Upper lobe of left lung (tissue), 6 donors: ENCODE measurements around the gene IFI44L. TPM values are rescaled to one million over a fixed set of nuclear protein-coding genes. Genes with fewer than 3 reads are reported as not detected.

Experiments used
- ATAC-seq, 2 donors: fragments of 200-7000 bp; cut with Tn5 transposase; one replicate each; pipeline ENCODE4 v1.9.1; 2022; ENCODE audit warnings: mild to moderate bottlenecking in 2 of 2, moderate library complexity in 2 of 2; ENCODE audit not compliant: low FRiP score in 2 of 2
- DNase-seq, 2 donors: peaks; one replicate each; pipeline ENCODE4 v3.0.0-alpha.2; 2019 to 2020
- H3K27ac ChIP-seq, 4 donors: fragments of 200-600 bp; sonication (generic); one replicate each; pipeline ENCODE4 v1.5.1; 2016 to 2019
- H3K27me3 ChIP-seq, 4 donors: fragments of 200-600 bp; sonication (generic); one replicate each; pipeline ENCODE4 v1.5.1; 2017 to 2019
- H3K36me3 ChIP-seq, 4 donors: fragments of 200-600 bp; sonication (generic); one replicate each; pipeline ENCODE4 v1.5.1; 2016 to 2019
- H3K4me1 ChIP-seq, 4 donors: fragments of 200-600 bp; sonication (generic); one replicate each; pipeline ENCODE4 v1.5.1; 2018 to 2019
- H3K4me3 ChIP-seq, 4 donors: fragments of 200-600 bp; sonication (generic); one replicate each; pipeline ENCODE4 v1.5.1; 2017 to 2019; ENCODE audit warnings: mild to moderate bottlenecking in 2 of 4, moderate library complexity in 1 of 4
- H3K9me3 ChIP-seq, 4 donors: fragments of 200-600 bp; sonication (generic); one replicate each; pipeline ENCODE4 v1.5.1; 2018 to 2019
- EP300 ChIP-seq, 4 donors: sonication (generic); formaldehyde crosslinking; IDR thresholded peaks; one replicate each; pipeline ENCODE4 v1.5.1; 2017; ENCODE audit warnings: antibody characterized with exemption in 4 of 4, control low read depth in 2 of 4
- POLR2A ChIP-seq, 4 donors: fragments of 450-650 bp; IDR thresholded peaks; one replicate each; pipeline ENCODE4 v1.5.1; 2016 to 2017; ENCODE audit warnings: antibody characterized with exemption in 4 of 4, mild to moderate bottlenecking in 2 of 4
- POLR2AphosphoS5 ChIP-seq, 2 donors: sonication (generic); formaldehyde crosslinking; IDR thresholded peaks; one replicate each; pipeline ENCODE4 v1.5.1; 2017; ENCODE audit warnings: antibody characterized with exemption in 2 of 2
- WGBS, 2 donors: methylation state at CpG; one replicate each; pipeline ENCODE4 v1.1.5; 2017 to 2018; 5-methylcytosine and 5-hydroxymethylcytosine counted together
- total RNA-seq, 6 donors: library from RNA; depleted of rRNA in 4 of 6; stranded (reverse); fragments of >200 nt in 4 of 6; gene quantifications; one replicate each; pipeline versions ENCODE4 v1.1.0 to v1.2.1, GENCODE V29; 2016 to 2021
- TF ChIP-seq, protein P1 (sequence below), 6 experiments: fragments of 450-650 bp in 4 of 6; fragments of 200-600 bp in 2 of 6; sonication (generic) in 2 of 6; IDR thresholded peaks; one replicate each; pipeline ENCODE4 v1.5.1; 2016 to 2019; ENCODE audit warnings: antibody characterized with exemption in 6 of 6
- donor health status: DM: no; HTN: no; CAD: no; lungs with moderate emphysema.
- donor health status: DM: no; HTN: yes; CAD: no; lungs with severe emphysema.

Gene IFI44L
- total RNA-seq, 6 donors from 2014 or later = 6.1 to 29.3 (median 18.3) TPM

- ATAC-seq = no peak
- 67 to 79% methylated on average over 17 of the region's 17 CpGs for WGBS, 2 donors
- Histone ChIP-seq H3K4me1 (peaks cover 7 to 26% (median 13%) of the 10 kb centered on the region in 4 donors), H3K4me3 (peak overlapping the region in 3 of 4 donors; percentile 37 to 54 (median 50)), H3K36me3 (peaks cover 0 to 13% (median 0%) of the 10 kb centered on the region in 4 donors), H3K27ac (peak overlapping the region in 3 of 4 donors; percentile 5 to 72 (median 57)), H3K27me3 (no peaks in the 10 kb centered on the region), H3K9me3 (no peaks in the 10 kb centered on the region)
- TF ChIP-seq, protein P1, sequence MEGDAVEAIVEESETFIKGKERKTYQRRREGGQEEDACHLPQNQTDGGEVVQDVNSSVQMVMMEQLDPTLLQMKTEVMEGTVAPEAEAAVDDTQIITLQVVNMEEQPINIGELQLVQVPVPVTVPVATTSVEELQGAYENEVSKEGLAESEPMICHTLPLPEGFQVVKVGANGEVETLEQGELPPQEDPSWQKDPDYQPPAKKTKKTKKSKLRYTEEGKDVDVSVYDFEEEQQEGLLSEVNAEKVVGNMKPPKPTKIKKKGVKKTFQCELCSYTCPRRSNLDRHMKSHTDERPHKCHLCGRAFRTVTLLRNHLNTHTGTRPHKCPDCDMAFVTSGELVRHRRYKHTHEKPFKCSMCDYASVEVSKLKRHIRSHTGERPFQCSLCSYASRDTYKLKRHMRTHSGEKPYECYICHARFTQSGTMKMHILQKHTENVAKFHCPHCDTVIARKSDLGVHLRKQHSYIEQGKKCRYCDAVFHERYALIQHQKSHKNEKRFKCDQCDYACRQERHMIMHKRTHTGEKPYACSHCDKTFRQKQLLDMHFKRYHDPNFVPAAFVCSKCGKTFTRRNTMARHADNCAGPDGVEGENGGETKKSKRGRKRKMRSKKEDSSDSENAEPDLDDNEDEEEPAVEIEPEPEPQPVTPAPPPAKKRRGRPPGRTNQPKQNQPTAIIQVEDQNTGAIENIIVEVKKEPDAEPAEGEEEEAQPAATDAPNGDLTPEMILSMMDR (IDR thresholded peaks at IDR 0.05) = no peak
- TF ChIP-seq EP300 (IDR thresholded peaks at IDR 0.05) = no peak
- no peak for TF ChIP-seq POLR2AphosphoS5 (IDR thresholded peaks at IDR 0.05)
- TF ChIP-seq POLR2A (IDR thresholded peaks at IDR 0.05) = no peak
- DNase-seq = no peak
Observed at GRCh38 chr1:78652019-78652560, 31.8 kb downstream of the IFI44L start.

DNA sequence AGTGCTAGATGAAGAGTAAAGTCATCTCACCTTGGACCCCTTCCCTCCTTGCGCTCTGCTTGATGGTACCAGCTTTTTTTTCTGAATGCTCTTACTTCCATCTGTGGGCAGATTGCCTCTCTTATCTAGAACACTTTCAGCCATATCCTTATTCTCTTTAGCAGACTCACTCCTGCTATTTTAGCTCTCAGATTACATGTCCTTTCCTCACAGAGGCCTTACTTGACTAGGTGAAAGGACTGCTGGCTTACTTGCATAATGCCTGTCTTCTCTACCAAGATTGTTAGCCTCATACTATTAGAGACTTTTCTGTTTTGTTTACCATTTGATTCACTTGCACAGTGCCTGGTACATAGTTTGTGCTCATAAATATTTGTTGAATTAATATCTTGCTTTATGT is 38.7 kb downstream of the IFI44L start:
- no peak overlapping the region for H3K4me3 ChIP-seq
- no peaks in the 10 kb centered on the region for H3K27me3 ChIP-seq
- peaks cover 4 to 73% (median 31%) of the 10 kb centered on the region in 4 donors for H3K36me3 ChIP-seq
- no peak overlapping the region for H3K27ac ChIP-seq
- WGBS, 2 donors = 93 to 98% methylated on average over 1 of the region's 1 CpG
- peaks cover 0 to 2% (median 0%) of the 10 kb centered on the region in 4 donors for H3K4me1 ChIP-seq
- no peak for ATAC-seq
- H3K9me3 ChIP-seq = no peaks in the 10 kb centered on the region
- TF ChIP-seq, protein P1 (IDR thresholded peaks at IDR 0.05) = no peak
- TF ChIP-seq EP300 (IDR thresholded peaks at IDR 0.05) (no peak), POLR2AphosphoS5 (IDR thresholded peaks at IDR 0.05) (no peak), POLR2A (IDR thresholded peaks at IDR 0.05) (no peak)
- DNase-seq = no peak

DNA sequence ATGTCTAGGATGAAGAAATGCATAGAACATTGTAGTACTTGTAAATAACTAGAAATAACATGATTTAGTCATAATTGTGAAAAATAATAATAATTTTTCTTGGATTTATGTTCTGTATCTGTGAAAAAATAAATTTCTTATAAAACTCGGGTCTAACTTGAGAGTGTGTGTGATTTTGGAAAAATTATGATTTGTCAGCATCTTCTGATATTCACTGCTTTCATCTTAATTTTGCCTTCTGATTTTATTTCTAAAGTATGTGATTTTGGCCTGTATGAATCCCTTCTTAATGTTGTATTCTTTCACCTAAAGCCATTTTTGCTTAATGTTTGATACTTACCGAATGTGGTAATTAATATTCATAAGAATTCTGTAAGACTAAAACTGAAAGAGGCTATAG is 43.7 kb downstream of the IFI44L start:
- Histone ChIP-seq H3K36me3 (peaks cover 4 to 44% (median 31%) of the 10 kb centered on the region in 4 donors), H3K4me1 (no peaks in the 10 kb centered on the region), H3K4me3 (no peak overlapping the region), H3K27me3 (no peaks in the 10 kb centered on the region), H3K27ac (no peak overlapping the region), H3K9me3 (no peaks in the 10 kb centered on the region)
- TF ChIP-seq POLR2AphosphoS5 (IDR thresholded peaks at IDR 0.05) (no peak), EP300 (IDR thresholded peaks at IDR 0.05) (no peak), POLR2A (IDR thresholded peaks at IDR 0.05) (no peak)
- TF ChIP-seq, protein P1 (IDR thresholded peaks at IDR 0.05) = no peak
- 89 to 91% methylated on average over 2 of the region's 2 CpGs for WGBS, 2 donors
- DNase-seq = no peak
- no peak for ATAC-seq

DNA sequence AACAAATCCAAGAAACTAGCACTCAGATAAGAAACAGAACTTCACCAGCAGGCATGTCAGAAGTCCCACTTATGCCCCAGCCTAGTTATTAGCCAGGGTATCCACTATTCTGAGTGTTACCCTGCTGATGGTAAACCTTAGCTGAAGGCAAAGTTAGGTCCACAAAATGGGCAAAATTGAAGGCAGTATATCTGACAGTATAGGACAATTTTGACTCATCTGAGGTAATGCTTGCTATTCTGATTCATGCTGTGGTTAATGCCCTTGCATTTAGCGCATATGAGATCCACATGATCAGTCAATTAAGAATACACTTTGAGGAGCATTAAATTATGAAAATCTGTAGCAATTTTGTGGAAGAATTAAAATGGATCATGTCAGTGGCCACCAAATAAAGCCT is 44.5 kb downstream of the IFI44L start:
- no peak overlapping the region for H3K27ac ChIP-seq
- no peaks in the 10 kb centered on the region for H3K27me3 ChIP-seq
- ATAC-seq = no peak
- H3K9me3 ChIP-seq = no peaks in the 10 kb centered on the region
- H3K4me3 ChIP-seq = no peak overlapping the region
- DNase-seq = no peak
- H3K4me1 ChIP-seq = no peaks in the 10 kb centered on the region
- TF ChIP-seq, protein P1 (IDR thresholded peaks at IDR 0.05) = no peak
- H3K36me3 ChIP-seq = peaks cover 4 to 35% (median 24%) of the 10 kb centered on the region in 4 donors
- WGBS, 2 donors = 89 to 95% methylated on average over 1 of the region's 1 CpG

DNA sequence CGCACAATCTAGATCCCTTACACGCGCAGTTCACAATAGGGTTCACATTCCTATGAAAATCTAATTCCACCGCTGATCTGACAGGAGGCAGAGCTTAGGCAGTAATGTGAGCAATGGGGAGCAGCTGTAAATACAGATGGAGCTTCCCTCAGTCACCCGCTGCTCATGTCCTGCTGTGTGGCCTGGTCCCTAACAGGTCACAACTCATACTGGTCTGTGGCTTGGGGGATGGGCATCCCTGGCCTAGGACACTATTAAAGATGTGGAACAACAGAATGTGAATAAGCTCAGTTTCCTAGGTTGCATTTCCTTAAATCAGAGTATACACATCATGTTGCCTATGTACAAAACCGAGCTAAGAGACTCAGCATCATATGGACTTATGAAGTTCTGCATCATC is 45.6 kb downstream of the IFI44L start:
- no peaks in the 10 kb centered on the region for H3K27me3 ChIP-seq

More for the DNA sequence above, 45.6 kb downstream of the IFI44L start:
- Histone ChIP-seq H3K9me3 (no peaks in the 10 kb centered on the region), H3K4me3 (no peak overlapping the region), H3K27ac (no peak overlapping the region), H3K36me3 (peaks cover 0 to 25% (median 14%) of the 10 kb centered on the region in 4 donors), H3K4me1 (no peaks in the 10 kb centered on the region)
- no peak for ATAC-seq
- DNase-seq = no peak
- TF ChIP-seq EP300 (IDR thresholded peaks at IDR 0.05) = no peak
- TF ChIP-seq, protein P1 (IDR thresholded peaks at IDR 0.05) = no peak
- TF ChIP-seq POLR2AphosphoS5 (IDR thresholded peaks at IDR 0.05) = no peak
- TF ChIP-seq POLR2A (IDR thresholded peaks at IDR 0.05) = no peak
- 92 to 94% methylated on average over 6 of the region's 6 CpGs for WGBS, 2 donors
